Midbrain (tissue), 1 donor: Measurements from ENCODE around the gene C5orf46.

ENCODE experiments used
- DNase-seq: peaks from one replicate; lab custom pipeline; 2025; lab: John Stamatoyannopoulos, UW

The C5orf46 gene

DNA sequence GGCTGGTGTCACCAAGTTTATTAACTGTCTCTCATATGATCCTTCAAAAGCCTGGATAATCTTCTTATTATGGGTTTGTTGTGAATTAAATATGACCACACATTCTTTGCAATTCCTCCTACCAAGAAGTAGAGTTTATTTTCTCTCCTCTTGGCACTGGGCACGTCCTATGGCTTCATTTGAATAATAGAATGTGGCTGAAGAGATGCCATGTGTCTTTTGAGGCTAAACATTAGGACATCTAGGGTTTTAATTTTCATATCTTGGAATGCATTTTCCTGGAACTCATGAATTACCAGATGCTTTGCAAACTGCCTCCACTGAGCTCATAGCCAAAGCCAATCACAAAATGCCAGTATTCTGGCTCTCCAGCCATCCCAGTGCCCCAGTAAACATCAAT is 47.8 kb downstream of the C5orf46 start:
- no peak for DNase-seq

DNA sequence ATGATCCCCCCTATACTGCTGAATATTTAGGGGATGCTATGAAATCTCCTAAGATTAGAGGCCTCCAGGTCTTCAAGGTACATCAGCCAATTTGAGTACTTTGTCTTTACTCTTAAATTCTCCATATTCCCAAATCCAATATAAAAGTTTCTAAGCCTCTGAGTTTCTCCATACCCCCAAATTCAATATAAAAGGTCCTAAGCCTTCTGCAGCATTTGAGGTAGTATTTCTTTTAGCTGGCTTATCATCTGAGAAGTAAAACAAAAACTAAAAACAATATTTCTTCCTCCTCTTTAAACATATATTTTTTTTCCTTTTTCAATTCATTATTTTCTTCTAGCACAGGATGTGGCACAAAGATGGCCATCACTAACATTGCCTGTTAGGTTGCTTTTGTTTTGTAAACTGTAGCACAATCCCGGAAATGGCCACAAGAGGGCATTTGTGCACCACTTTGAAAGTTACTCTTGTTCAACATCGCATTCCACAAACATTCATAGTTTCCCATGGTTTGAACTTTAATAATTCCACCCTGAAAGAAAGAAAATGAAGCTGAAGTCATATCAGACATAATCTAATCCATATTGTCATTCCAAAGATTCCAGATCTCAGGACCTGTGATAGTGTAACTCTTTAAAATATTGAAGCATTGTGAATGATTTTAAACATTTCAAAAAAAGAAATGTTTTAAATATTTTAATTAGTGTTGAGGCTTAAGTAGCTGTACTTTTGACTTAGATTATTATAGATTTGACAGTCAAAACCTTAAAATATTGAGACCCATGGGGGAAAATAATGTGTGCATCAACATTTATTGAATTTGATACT is 48.8 kb downstream of the C5orf46 start:
- peak; percentile 73 for DNase-seq

DNA sequence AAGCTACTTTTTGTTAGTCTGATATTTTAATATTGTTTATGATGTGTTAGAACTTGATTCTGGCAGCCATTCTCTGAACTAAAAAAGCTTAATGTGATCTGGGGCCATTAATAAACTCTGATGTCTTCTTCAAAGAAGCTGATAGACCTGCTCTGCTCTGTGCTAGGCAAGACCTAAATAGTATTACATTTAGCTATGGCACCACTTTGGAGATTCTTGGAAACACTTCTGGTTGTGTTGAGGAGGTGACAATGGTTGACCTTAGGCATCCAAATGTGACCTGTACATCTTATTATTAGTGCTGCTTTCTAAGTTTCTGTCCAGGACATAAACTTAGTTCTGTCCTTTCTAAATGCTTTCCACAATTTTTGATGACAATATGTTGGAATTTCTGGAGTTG is 49.5 kb downstream of the C5orf46 start:
- DNase-seq: no peak

DNA sequence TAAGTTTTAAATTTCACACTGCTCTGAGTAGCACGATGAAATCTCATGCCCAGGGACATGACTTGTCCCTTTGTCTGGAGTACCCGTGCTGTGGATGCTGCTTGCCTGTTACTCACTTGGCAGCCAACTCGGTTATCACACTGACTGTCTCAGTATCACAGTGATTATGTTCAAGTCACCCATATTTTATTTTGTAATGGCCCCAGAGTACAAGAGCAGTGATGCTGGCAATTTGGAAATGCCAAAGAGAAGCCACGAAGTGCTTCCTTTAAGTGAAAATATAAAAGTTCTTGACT is 50.6 kb downstream of the C5orf46 start:
- no peak for DNase-seq

- no peak for DNase-seq
Observed at GRCh38 chr5:147854894-147855773, 51.2 kb downstream of the C5orf46 start.

- DNase-seq: no peak
Observed at GRCh38 chr5:147854331-147854730, 52.0 kb downstream of the C5orf46 start.

DNA sequence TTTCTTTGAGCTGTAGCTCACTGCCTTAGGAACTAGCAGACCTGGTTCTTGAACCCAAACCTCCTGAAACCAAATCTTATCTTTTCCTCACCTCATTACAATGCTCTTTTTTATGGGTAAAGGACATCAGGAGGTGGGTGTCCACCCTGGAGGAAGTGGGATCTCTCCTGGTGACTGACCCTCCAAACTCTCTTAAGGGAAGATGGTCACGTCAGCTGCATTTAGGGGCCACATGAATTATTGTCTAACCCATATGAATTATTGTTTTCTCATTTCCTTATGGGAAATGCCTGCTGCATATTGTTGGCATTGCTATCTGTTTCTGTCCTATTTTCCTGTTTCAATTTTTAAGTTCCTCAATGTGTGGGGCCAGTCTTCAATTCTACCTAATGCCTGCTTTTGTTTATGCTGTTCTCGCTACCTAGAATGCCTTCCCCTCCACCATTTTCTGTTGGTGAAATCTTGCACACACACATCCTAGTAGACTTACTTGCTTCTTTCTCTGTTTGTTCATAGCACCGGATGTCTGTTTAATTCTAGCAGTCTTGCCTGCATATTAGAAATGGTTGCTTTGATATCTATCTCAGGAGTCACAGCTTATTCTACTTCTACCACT is 52.9 kb downstream of the C5orf46 start:
- no peak for DNase-seq

DNA sequence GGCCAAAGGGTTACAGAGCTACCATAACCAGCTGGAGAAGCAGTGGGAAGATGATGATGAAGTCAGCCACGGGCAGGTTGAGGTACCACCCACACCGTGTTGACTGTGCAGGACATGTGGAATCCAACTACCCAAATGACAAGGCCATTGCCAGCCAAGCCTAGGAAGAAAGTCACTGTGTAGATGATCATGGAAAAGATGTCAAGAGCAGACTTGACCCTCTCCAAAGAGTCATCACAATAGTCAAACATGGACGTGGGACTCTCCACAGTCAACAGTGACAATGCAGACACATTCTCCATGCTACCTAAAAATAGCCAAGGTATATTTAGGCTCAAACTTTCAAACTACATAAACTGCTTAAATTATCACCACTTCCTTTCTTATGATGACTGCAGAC is 54.0 kb downstream of the C5orf46 start:
- no peak for DNase-seq

- DNase-seq: no peak
Observed at GRCh38 chr5:147851578-147851977, 54.8 kb downstream of the C5orf46 start.

DNA sequence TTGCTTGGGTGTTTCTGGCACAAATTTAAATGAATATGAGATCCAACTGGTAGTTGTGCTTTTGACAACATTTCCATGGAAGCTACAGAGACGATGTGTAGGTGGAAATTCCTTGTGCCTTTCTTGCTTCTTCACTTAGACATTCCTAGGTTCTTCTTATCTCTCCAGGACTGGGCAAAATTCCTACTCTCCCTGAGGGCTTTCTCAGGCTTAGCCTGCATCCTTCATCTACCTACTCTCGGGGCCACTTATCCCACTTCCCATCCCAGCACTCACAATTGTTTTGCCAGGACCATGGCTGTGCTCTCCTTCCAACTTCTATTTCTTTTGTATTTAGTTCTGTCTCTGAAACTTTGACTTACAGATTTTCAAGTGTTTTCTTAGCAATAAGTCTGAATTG is 57.1 kb downstream of the C5orf46 start:
- DNase-seq: no peak

DNA sequence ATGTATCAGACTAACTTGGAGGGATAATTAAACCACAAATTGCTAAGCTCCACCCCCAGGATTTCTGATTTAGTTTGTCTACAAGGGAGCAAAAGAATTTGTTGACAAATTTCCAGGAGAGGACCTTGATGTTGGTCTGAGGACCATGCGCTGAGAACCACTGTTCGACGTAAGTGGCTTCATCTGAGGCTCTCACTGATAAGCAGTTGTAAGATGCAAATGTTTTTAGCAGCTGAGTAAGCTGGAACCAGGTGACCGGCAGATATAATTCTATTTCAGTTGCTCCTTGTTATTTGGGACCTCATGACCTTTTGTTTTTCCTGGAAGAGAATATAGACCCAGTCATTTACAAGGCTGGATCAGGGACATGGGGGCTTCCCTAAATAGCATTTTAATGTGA is 60.7 kb downstream of the C5orf46 start:
- DNase-seq: no peak

GRCh38 chr5:147844846-147845245 is 61.5 kb downstream of the C5orf46 start:
- DNase-seq: no peak

GRCh38 chr5:147842869-147843268 is 63.5 kb downstream of the C5orf46 start:
- no peak for DNase-seq
